ENCODE measurements around the gene DOP1B.

Gene DOP1B

GRCh38 chr21:36156815-36157670 is at the start of gene DOP1B:
DOP1B (plus strand) TSS chr21:36156824; CDS start chr21:36164734, 7,910 bp downstream.
- no peak for TF ChIP-seq CTCF (IDR thresholded peaks at IDR 0.05; ENCODE audit: low read depth, low read length, missing control alignments)

GRCh38 chr21:36109868-36110267 is 46.8 kb upstream of the DOP1B start:
- no peak overlapping the region for H3K4me3 ChIP-seq (replicated peaks; ENCODE audit: low read depth, low read length)
- no peak for DNase-seq (ENCODE audit: extremely low read depth, low read depth)
- TF ChIP-seq CTCF (IDR thresholded peaks at IDR 0.05; ENCODE audit: low read depth, low read length, missing control alignments), result no peak

More at GRCh38 chr21:36156815-36157670, at the start of gene DOP1B:
- DNase-seq (ENCODE audit: extremely low read depth, low read depth), result no peak
- H3K4me3 ChIP-seq (replicated peaks; ENCODE audit: low read depth, low read length), result peak within 1 kb of the TSS; percentile 66

GRCh38 chr21:36111238-36111637 is 45.4 kb upstream of the DOP1B start:
- DNase-seq (ENCODE audit: extremely low read depth, low read depth), result no peak
- TF ChIP-seq CTCF (IDR thresholded peaks at IDR 0.05; ENCODE audit: low read depth, low read length, missing control alignments), result no peak
- H3K4me3 ChIP-seq (replicated peaks; ENCODE audit: low read depth, low read length), result no peak overlapping the region

- no peak for DNase-seq (ENCODE audit: extremely low read depth, low read depth)
- no peak for TF ChIP-seq CTCF (IDR thresholded peaks at IDR 0.05; ENCODE audit: low read depth, low read length, missing control alignments)
- H3K4me3 ChIP-seq (replicated peaks; ENCODE audit: low read depth, low read length), result no peak overlapping the region
Measured at GRCh38 chr21:36113647-36114428, 42.8 kb upstream of the DOP1B start.

GRCh38 chr21:36115138-36115730 is 41.4 kb upstream of the DOP1B start:
- no peak for DNase-seq (ENCODE audit: extremely low read depth, low read depth)
- no peak overlapping the region for H3K4me3 ChIP-seq (replicated peaks; ENCODE audit: low read depth, low read length)
- TF ChIP-seq CTCF (IDR thresholded peaks at IDR 0.05; ENCODE audit: low read depth, low read length, missing control alignments), result no peak

- TF ChIP-seq CTCF (IDR thresholded peaks at IDR 0.05; ENCODE audit: low read depth, low read length, missing control alignments), result no peak
- no peak overlapping the region for H3K4me3 ChIP-seq (replicated peaks; ENCODE audit: low read depth, low read length)
- DNase-seq (ENCODE audit: extremely low read depth, low read depth), result no peak
Measured at GRCh38 chr21:36117286-36117741, 39.3 kb upstream of the DOP1B start.
